ENCODE data around the gene LDLR.
"Not testable (repeated sequence)": the region's sequence is repeated elsewhere in the genome, so short reads cannot be mapped to it uniquely, and the experiment has no call there.

LDLR gene

DNA sequence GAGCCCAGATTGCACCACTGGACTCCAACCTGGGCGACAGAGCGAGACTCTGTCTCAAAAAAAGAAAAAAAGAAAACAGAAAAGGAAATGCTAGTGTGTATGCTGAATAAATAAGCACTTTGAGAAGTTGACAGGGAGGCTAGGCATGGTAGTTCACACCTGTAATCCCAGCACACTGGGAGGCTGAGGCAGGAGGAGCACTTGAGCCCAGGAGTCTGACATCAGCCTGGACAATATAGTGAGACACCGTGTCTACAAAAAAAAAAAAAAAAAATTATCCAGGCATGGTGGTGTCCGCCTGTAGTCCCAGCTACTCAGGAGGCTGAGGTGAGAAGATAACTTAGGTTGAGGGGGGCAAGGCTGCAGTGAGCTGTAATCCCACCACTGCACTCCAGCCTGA lies 19.1 kb upstream of the LDLR start:
- ATAC-seq (no peak), DNase-seq (no peak)

DNA sequence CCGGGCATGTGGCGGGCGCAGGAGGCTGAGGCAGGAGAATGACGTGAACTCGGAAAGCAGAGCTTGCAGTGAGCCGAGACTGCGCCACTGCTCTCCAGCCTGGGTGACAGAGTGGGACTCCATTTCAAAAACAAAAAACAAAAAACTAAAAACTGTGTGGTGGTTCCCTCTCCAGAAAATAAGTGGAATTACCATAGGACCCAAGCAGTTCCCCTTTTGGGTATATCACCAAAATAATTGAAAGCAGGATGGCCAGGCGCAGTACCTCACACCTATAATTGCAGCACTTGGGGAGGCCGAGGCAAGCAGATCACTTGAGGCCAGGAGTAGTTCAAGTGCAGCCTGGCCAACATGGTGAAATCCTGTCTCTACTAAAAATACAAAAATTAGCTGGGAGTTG lies 15.7 kb upstream of the LDLR start:
- no peak for DNase-seq
- ATAC-seq: no peak

DNA sequence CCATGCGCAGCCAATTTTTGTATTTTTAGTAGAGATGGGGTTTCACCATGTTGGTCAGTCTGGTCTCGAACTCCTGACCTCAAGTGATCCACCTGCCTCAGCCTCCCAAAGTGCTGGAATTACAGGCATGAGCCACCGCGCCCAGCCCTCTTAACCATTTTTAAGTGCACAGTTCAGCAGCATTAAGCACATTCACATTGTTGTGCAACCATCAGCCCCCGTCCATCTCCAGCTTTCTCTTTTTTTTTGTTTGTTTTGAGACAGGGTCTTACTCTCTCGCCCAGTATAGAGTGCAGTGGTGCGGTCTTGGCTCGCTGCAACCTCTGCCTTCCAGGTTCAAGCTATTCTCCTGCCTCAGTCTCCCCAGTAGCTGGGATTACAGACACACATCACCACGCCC lies 12.5 kb upstream of the LDLR start:
- not testable (repeated sequence) for ATAC-seq, DNase-seq

DNA sequence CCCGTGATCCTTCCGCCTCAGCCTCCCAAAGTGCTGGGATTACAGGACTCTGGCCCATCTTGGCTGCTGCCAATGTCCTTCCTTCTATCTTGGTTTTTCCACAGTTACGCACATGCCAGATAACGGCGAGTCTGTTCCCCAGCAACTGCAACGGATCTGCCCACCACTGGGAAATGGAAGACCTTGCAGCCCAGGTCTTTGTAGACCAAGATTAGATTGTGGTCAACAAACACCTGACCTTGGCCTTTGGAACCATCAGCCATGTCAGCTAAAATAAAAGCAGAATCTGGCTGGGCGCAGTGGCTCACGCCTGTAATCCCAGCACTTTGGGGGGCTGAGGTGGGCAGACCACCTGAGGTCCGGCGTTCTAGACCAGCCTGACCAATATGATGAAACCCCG lies 10.4 kb upstream of the LDLR start:
- no peak for ATAC-seq
- no peak for DNase-seq

DNA sequence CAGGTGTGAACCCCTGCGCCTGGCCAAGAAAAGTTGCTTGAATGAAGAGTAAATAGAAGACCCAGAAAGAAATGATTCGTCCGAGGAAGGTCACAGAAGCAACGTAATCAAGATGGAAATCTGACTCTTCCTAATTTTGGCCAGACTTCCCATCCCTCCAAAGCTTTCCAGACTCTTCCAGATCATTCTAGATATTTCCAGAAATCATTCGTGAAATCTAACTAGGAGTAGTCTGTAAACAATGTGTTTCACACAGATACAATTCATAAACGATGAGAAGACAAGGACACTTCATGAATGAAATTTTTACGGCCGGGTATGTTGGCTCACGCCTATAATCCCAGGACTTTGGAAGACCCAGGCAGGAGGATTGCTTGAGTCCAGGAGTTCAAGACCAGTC lies 9.3 kb upstream of the LDLR start:
- DNase-seq (no peak), ATAC-seq (no peak)

DNA sequence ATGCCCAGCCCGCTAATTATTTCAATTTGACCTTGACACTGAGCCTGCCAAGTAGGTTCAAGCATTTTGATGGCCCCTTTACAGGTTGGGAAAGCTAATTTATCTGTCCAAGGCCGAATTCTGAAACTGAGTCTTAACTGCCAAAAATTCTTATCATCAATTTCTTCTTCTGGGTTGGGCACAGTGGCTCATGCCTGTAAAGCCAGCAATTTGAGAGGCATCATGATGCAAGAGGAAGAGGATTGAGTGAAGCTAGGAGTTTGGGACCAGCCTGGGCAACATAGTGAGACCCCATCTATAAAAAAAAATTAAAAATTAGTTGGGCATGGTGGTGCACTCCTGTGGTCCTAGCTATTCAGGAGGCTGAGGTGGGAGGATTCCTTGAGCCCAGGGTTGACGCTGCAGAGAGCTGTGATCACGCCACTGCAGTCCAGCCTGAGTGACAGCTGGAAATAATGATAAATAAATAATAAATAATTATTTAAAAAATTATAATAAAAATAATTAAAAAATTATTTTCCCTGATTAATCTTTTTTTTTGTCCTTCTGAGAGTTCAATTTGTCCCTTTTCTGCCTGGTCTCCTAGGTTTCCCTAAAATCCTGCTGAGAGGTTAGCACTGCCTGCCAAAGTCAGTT lies 1.3 kb upstream of the LDLR start:
- no peak for DNase-seq
- ATAC-seq: no peak

DNA sequence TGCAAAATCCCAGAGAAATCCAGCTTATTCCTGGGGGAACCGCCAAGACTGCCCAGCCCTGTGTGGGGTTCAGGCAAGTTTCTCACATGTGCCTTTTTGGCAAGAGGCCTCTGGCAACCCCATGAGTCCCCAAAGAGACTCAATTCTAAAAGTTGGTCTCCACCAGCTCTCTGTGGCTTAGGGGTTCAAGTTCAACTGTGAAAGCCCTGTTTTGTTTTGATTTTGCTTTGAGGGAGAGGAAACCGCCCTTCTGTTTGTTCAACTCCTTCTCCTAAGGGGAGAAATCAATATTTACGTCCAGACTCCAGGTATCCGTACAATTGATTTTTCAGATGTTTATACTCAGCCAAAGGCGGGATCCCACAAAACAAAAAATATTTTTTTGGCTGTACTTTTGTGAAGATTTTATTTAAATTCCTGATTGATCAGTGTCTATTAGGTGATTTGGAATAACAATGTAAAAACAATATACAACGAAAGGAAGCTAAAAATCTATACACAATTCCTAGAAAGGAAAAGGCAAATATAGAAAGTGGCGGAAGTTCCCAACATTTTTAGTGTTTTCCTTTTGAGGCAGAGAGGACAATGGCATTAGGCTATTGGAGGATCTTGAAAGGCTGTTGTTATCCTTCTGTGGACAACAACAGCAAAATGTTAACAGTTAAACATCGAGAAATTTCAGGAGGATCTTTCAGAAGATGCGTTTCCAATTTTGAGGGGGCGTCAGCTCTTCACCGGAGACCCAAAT lies 583 bp upstream of the LDLR start:
- DNase-seq (no peak), ATAC-seq (no peak)

DNA sequence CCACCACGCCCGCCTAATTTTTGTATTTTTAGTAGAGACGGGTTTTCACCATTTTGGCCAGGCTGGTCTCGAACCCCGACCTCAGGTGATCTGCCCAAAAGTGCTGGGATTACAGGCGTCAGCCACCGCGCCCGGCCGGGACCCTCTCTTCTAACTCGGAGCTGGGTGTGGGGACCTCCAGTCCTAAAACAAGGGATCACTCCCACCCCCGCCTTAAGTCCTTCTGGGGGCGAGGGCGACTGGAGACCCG lies 676 bp downstream of the LDLR start:
- not testable (repeated sequence) for DNase-seq
- peak; percentile 4 for ATAC-seq

DNA sequence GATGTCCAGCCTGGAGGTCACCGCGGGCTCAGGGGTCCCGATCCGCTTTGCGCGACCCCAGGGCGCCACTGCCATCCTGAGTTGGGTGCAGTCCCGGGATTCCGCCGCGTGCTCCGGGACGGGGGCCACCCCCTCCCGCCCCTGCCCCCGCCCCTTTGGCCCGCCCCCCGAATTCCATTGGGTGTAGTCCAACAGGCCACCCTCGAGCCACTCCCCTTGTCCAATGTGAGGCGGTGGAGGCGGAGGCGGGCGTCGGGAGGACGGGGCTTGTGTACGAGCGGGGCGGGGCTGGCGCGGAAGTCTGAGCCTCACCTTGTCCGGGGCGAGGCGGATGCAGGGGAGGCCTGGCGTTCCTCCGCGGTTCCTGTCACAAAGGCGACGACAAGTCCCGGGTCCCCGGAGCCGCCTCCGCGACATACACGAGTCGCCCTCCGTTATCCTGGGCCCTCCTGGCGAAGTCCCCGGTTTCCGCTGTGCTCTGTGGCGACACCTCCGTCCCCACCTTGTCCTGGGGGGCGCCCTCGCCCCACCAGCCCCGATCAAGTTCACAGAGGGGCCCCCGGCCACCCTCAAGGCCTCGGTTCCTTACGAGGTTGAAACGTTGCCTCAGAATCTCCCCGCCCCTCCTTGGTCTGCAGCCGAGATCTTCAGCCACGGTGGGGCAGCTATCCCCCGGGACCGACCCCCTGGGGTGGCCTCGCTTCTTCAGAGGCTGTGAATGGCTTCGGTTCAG lies 1.2 kb downstream of the LDLR start:
- peak; percentile 98 for DNase-seq
- ATAC-seq: peak; percentile 94

DNA sequence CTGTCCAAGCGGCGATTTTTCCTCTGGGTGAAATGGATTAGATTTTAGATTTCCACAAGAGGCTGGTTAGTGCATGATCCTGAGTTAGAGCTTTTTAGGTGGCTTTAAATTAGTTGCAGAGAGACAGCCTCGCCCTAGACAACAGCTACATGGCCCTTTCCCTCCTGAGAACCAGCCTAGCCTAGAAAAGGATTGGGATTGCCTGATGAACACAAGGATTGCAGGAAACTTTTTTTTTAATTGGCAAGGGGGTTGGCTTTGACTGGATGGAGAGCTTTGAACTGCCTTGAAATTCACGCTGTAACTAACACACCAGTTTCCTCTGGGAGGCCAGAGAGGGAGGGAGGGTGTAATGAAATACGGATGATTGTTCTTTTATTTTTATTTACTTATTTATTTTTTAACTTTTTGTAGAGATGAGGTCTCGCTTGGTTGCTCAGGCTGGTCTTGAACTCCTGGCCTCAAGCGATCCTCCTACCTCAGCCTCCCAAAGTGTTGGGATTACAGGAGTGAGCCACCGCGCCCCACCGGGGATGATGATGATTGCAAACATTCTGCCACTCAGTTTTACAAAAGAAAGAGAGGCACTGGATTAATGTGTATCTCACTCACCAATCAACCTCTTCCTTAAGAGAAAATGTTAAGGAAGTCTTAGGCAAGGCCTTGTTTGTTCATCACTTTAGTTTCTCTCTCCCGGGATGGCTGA lies 1.9 kb downstream of the LDLR start:
- no peak for ATAC-seq
- DNase-seq: no peak

DNA sequence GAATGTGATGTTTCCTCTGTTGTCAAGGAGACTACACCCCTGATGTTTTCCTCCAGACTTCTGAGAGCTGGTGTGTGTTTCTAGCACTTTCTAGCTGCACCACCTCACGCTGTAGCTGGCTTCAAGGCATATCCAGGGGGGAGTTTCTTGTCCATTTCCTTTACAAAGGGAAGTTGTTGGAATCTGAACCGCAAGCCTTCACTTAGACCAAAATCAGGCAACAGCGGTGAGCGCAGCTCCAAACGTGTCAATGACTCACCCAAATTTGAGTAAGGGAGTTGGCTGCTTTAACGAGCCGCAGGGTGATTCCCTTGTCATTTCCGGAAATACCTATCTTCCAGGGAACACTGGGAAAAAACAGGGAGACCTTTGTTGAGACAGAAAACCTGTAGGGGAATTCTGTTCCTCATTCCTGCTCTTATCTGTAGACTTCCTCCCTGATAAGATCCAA lies 2.5 kb downstream of the LDLR start:
- DNase-seq (peak; percentile 38), ATAC-seq (no peak)

DNA sequence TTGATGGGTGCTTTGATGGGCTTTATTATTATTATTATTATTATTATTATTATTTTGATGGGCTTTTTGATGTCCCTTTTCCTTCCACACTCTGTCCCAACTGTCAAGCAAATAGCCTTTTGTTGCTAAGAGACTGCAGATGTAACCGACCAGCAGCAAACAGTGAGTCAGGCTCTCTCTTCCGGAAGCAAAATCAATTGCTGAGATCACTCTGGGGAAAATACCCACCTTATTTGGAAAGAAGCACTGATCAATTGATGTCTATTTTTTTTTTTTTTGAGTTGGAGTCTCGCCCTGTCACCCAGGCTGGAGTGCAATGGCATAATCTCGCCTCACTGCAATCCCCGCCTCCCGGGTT lies 2.9 kb downstream of the LDLR start:
- ATAC-seq: no peak
- DNase-seq: no peak

DNA sequence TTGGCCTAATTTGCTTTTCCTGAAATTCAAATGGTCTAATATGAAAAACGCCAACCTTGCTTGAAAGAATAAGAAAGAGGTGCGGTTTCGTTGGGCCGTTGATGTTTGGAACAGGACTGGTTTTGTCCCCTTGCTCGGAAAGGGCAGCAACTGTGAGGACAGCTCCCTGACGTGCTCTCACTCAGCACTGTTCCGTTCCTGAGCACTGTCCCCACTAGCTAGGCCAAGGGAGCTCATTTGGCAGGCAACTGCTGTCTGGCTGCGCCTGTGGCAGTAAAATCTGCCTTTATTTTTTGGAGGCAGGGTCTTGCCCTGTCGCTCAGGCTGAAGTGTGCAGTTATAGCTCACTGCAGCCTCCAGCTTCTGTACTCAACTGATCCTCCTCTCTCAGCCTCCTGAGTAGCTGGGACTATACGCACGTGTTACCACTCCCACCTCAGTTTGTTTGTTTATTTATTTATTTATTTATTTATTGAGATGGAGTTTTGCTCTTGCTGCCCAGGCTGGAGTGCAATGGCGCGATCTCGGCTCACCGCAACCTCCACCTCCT lies 4.5 kb downstream of the LDLR start:
- no peak for ATAC-seq
- no peak for DNase-seq

DNA sequence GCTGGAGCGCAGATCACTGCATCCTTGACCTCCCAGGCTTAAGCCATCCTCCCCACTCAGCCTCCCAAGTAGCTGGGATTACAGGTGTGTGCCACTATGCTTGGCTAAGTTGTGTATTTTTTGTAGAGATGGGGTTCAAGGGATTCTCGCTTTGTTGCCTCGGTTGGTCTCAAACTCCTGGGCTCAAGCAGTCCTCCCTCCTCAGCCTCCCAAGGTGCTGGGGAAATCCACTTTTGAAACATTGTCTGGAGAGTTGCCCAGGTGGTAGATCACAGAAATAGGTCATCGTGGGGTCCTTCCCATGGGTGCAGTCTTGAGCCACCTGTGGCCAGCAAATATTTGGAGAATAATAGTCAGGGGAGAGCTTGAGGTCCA lies 5.2 kb downstream of the LDLR start:
- ATAC-seq (no peak), DNase-seq (no peak)

DNA sequence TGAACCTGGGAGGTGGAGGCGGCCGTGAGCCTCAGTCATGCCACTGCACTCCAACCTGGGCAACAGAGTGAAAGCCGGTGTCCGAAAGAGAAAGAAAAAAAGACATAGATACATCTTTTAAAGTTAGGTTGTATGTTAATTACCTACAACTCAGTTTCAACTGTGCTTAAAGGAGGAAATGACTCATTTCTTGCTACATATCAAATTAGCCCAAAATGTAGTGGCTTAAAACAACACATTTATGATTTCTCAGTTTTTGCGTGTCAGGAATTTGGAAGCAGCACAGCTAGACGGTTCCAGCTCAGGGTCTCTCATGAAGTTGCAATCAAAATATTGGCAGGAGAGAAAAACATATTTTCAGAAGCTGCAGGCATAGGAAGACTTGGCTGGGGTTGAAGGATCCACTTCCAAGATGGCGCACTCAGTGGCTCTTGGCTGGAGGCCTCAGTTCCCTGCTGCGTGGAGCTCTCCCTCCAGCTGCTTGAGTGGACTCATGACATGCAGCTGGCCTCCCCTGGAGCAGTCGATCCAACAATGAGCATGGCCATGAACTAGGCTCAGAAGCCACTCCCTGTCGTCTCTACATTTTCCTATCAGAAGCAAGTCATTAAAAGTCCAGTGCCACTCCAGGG lies 7.1 kb downstream of the LDLR start:
- ATAC-seq (peak; percentile 45), DNase-seq (peak; percentile 27)

DNA sequence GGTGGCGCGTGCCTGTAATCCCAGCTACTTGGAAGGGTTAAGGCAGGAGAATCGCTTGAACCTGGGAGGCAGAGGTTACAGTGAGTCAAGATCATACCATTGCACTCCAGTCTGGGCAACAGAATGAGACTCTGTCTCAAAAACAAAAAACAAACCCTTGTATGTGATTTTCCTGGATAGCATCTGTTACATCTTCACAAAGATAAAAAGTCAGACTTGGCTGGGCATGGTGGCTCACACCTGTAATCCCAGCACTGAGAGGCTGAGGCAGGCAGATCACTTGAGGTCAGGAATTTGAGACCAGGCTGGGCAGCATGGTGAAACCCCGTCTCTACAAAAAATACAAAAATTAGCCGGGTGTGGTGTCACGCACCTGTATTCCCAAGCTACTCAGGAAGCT lies 8.1 kb downstream of the LDLR start:
- not testable (repeated sequence) for DNase-seq, ATAC-seq

DNA sequence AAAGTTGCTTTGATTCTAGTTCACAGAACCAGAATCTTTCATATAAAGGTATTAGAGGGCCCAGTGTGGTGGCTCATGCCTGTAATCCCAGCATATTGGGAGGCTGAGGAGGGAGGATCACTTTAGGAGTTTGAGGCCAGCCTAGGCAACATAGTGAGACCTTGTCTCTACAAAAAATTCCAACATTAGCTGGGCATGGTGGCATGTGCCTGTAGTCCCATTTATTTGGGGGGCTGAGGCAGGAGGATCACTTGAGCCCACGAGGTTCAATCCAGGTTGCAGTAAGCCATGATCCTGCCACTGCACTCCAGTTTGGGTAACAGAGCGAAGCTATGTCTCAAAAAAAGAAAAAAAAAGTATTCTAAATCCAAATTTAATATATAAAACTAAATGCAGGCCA lies 9.1 kb downstream of the LDLR start:
- DNase-seq: no peak
- no peak for ATAC-seq

DNA sequence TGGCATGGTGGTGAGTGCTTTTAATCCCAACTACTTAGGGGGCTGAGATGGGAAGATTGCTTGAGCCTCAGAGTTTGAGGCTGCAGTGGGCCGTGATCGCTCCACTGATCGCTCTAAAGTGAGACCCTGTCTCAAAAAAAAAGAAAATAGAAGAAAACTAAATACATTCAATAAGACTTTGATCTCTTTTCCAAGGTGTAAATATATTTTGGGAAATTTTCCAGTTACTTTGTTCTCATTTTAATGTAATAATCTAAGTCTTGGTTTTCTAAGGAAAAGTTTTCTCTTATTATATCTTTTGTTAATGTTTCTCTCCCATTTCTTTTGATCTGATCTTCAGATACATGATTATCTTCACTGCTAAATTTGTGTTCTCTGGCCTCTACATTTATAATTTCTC lies 9.6 kb downstream of the LDLR start:
- DNase-seq (no peak), ATAC-seq (no peak)

DNA sequence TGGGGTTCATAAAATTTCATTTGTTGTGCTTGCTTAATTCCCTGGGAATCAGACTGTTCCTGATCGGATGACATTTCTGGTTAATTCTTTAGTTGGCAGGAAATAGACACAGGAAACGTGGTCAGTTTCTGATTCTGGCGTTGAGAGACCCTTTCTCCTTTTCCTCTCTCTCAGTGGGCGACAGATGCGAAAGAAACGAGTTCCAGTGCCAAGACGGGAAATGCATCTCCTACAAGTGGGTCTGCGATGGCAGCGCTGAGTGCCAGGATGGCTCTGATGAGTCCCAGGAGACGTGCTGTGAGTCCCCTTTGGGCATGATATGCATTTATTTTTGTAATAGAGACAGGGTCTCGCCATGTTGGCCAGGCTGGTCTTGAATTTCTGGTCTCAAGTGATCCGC lies 10.8 kb downstream of the LDLR start:
- ATAC-seq (no peak), DNase-seq (no peak)

DNA sequence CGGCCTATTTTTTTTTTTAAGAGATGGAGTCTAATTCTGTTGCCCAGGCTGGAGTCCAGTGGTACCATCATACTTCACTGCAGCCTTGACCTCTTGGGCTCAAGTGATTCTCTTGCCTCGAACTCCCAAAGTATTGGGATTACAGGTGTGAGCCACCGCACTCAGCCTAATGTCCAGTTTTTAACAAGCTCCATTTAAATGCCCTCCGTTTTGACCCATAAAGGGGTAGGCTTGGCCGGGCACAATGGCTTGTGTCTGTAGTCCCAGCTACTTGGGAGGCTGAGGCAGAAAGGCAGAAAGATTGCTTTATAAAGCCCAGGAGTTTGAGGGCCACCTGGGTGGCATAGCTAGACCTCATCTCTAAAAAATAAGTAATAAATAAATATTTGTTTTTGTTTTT lies 11.8 kb downstream of the LDLR start:
- DNase-seq (no peak), ATAC-seq (no peak)

DNA sequence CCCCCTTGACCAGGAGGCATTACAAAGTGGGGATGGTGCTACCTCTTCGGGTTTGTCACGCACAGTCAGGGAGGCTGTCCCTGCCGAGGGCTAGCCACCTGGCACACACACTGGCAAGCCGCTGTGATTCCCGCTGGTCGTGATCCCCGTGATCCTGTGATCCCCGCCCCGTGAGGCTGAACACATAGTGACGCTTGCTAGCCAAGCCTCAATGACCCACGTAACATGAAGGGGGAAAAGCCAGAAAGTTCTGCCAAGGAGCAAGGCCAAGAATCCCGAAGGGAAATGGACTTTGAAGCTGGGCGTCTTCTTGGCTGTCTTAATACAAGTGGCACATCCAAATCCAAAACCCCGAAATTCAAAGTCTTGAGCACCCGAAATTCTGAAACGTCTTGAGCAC lies 13.7 kb downstream of the LDLR start:
- DNase-seq (no peak), ATAC-seq (no peak)

DNA sequence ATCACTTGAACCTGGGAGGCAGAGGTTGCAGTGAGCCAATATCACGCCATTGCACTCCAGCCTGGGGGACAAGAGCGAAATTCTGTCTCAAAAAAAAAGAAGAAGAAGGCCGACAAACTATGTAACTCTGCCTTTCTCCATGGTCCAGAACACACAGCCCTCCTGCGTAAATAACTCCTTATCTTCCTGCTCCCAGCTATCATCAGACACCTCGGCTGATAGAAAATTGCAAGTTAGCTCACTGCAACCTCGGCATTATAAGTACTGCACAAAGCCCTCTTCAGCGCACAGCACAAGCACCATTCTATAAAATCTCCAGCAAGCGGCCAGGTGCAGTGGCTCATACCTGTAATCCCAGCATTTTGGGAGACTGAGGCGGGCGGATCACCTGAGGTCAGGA lies 14.4 kb downstream of the LDLR start:
- DNase-seq, ATAC-seq: not testable (repeated sequence)

Measured in stimulated activated naive CD8-positive, alpha-beta T cell treated with anti-CD3 and anti-CD28 coated beads, Interleukin-15, Interleukin-2, amounts not matched to agents 100 U/mL and 50 U/mL, for 24 hours (primary cell).